ENCODE data around the gene TRAFD1.

GRCh38 chr12:112194601-112195247, 69.4 kb downstream of the TRAFD1 start:
- TF ChIP-seq CTCF (IDR thresholded peaks at IDR 0.05; ENCODE audit: borderline replicate concordance, extremely low read depth, low read length, poor library complexity, severe bottlenecking): no peak
- TF ChIP-seq EZH2 (IDR thresholded peaks at IDR 0.05; ENCODE audit: borderline replicate concordance, low read depth, low read length, severe bottlenecking): no peak

All from DND-41 (cell line).